H1 (cell line): ENCODE measurements around the gene FOXC2. TPM values are rescaled to one million over a fixed set of nuclear protein-coding genes. Genes with fewer than 3 reads are reported as not detected.

Source experiments
- CTCF ChIA-PET: fragments of 300-600 bp; sonication (Branson Sonifier 250); formaldehyde crosslinking; loops from one replicate; lab custom pipeline; 2021; ENCODE audit not compliant: partially characterized antibody; lab: Charles Lee
- POLR2A ChIA-PET: fragments of 300-600 bp; sonication (Branson Sonifier 250); formaldehyde crosslinking; loops from one replicate; lab custom pipeline; 2021; ENCODE audit warnings: inconsistent platforms; ENCODE audit not compliant: partially characterized antibody; lab: Charles Lee
- DNase-seq, 2 experiments: peaks; one replicate each; pipeline versions ENCODE4 v3.0.0 to v3.0.0-alpha.2; 2010 to 2022; ENCODE audit warnings: low spot score in 2 of 2, low read depth in 1 of 2, mixed read lengths in 1 of 2
- FAIRE-seq: peaks from 2 replicates; lab custom pipeline; 2011; peaks lifted over from hg19 to GRCh38; lab: Jason Lieb, UNC
- H2AFZ ChIP-seq: 2 replicates; pipeline ENCODE4 v1.8.1; 2012; ENCODE audit warnings: low read length, inconsistent platforms
- H2AK5ac ChIP-seq: 2 replicates; pipeline ENCODE4 v1.6.1; 2013; ENCODE audit warnings: low read depth, low read length
- H2BK120ac ChIP-seq: replicated peaks from 2 replicates; pipeline ENCODE3; 2013; ENCODE audit warnings: low read depth, low read length, inconsistent platforms
- H2BK12ac ChIP-seq: 2 replicates; pipeline ENCODE4 v1.6.1; 2013; ENCODE audit warnings: low read depth, low read length
- H2BK15ac ChIP-seq: 2 replicates; pipeline ENCODE4 v1.6.1; 2013; ENCODE audit warnings: low read length
- H2BK20ac ChIP-seq: 2 replicates; pipeline ENCODE4 v1.6.1; 2013; ENCODE audit warnings: low read length
- H2BK5ac ChIP-seq: 2 replicates; pipeline ENCODE4 v1.6.1; 2013; ENCODE audit warnings: low read depth, low read length
- H3K14ac ChIP-seq: 2 replicates; pipeline ENCODE4 v1.6.1; 2013; ENCODE audit warnings: inconsistent platforms; ENCODE audit not compliant: insufficient read length
- H3K18ac ChIP-seq: 2 replicates; pipeline ENCODE4 v1.6.1; 2013; ENCODE audit warnings: low read length; ENCODE audit errors: extremely low read depth
- H3K23ac ChIP-seq: 2 replicates; pipeline ENCODE4 v1.6.1; 2013; ENCODE audit warnings: inconsistent platforms; ENCODE audit not compliant: insufficient read length
- H3K23me2 ChIP-seq: 2 replicates; pipeline ENCODE4 v1.6.1; 2013; ENCODE audit warnings: low read depth, low read length
- H3K27ac ChIP-seq: 2 replicates; pipeline ENCODE4 v1.6.1; 2011; ENCODE audit warnings: low read depth, low read length, inconsistent platforms
- H3K27me3 ChIP-seq, 4 experiments: replicated peaks in 1 of 4; 1 replicate in 1 of 4; 2 replicates in 3 of 4; pipeline versions ENCODE4 v1.6.1 to v1.8.1; 2011 to 2013; ENCODE audit warnings: low read length in 3 of 4, mild to moderate bottlenecking in 3 of 4, inconsistent platforms in 2 of 4, mixed read lengths in 2 of 4, moderate library complexity in 1 of 4; ENCODE audit not compliant: control insufficient read depth in 3 of 4, insufficient read depth in 3 of 4; ENCODE audit errors: extremely low read depth in 1 of 4
- H3K36me3 ChIP-seq, 4 experiments: 2 replicates each; pipeline versions ENCODE4 v1.6.1 to v1.8.1; 2011 to 2013; ENCODE audit warnings: mild to moderate bottlenecking in 4 of 4, low read length in 3 of 4, moderate library complexity in 2 of 4, control low read depth in 1 of 4, inconsistent platforms in 1 of 4; ENCODE audit not compliant: insufficient read depth in 4 of 4, control insufficient read depth in 2 of 4
- H3K4ac ChIP-seq: replicated peaks from 2 replicates; pipeline ENCODE3; 2013; ENCODE audit warnings: low read length, low read depth, mixed read lengths, inconsistent platforms; ENCODE audit not compliant: insufficient read length
- H3K4me1 ChIP-seq, 4 experiments: replicated peaks in 1 of 4; 1 replicate in 1 of 4; 2 replicates in 3 of 4; pipeline versions ENCODE4 v1.6.1 to v1.8.1; 2011 to 2013; ENCODE audit warnings: low read length in 3 of 4, inconsistent platforms in 2 of 4, mixed read lengths in 1 of 4; ENCODE audit not compliant: insufficient read depth in 4 of 4, control insufficient read depth in 3 of 4
- H3K4me2 ChIP-seq, 2 experiments: 2 replicates each; pipeline versions ENCODE4 v1.6.1 to v1.8.1; 2011 to 2013; ENCODE audit warnings: low read depth in 2 of 2, low read length in 2 of 2, control low read depth in 1 of 2, inconsistent platforms in 1 of 2, mild to moderate bottlenecking in 1 of 2; ENCODE audit not compliant: insufficient read depth in 1 of 2
- H3K4me3 ChIP-seq, 4 experiments: fragments of 200-600, 300-600 bp in 1 of 4; sonication (generic), shearing (Covaris generic), sonication (Bioruptor Twin) in 1 of 4; 2 replicates each; pipeline versions ENCODE4 v1.5.1 to v1.8.1; 2011 to 2016; ENCODE audit warnings: low read length in 4 of 4, low read depth in 3 of 4, control low read depth in 2 of 4, inconsistent platforms in 2 of 4, mild to moderate bottlenecking in 2 of 4, mixed read lengths in 1 of 4, moderate library complexity in 1 of 4; ENCODE audit not compliant: insufficient read depth in 2 of 4; ENCODE audit errors: extremely low read depth in 1 of 4
- H3K56ac ChIP-seq: replicated peaks from 2 replicates; pipeline ENCODE3; 2013; ENCODE audit warnings: low read depth, mild to moderate bottlenecking, mixed read lengths, low read length, inconsistent platforms; ENCODE audit not compliant: insufficient read length
- H3K79me1 ChIP-seq: 2 replicates; pipeline ENCODE4 v1.6.1; 2013; ENCODE audit warnings: low read depth, low read length, control low read depth
- H3K79me2 ChIP-seq, 2 experiments: 2 replicates each; pipeline versions ENCODE4 v1.6.1 to v1.8.1; 2012 to 2013; ENCODE audit warnings: low read length in 2 of 2, mild to moderate bottlenecking in 2 of 2, inconsistent platforms in 1 of 2; ENCODE audit not compliant: insufficient read depth in 2 of 2, control insufficient read depth in 1 of 2
- H3K9ac ChIP-seq, 4 experiments: replicated peaks in 1 of 4; 1 replicate in 1 of 4; 2 replicates in 3 of 4; pipeline versions ENCODE4 v1.6.1 to v1.8.1; 2011 to 2013; ENCODE audit warnings: low read depth in 3 of 4, low read length in 3 of 4, control low read depth in 2 of 4, mild to moderate bottlenecking in 2 of 4, moderate library complexity in 2 of 4, inconsistent platforms in 1 of 4; ENCODE audit errors: extremely low read depth in 1 of 4
- H3K9me3 ChIP-seq, 2 experiments: 2 replicates each; pipeline versions ENCODE4 v1.6.1 to v1.8.1; 2012 to 2013; ENCODE audit warnings: mild to moderate bottlenecking in 2 of 2, moderate library complexity in 2 of 2, control low read depth in 1 of 2, inconsistent platforms in 1 of 2, low read depth in 1 of 2, low read length in 1 of 2, mixed read lengths in 1 of 2; ENCODE audit not compliant: insufficient read depth in 2 of 2
- H4K20me1 ChIP-seq, 2 experiments: replicated peaks in 1 of 2; 2 replicates each; pipeline versions ENCODE3 to v1.8.1; 2011 to 2013; ENCODE audit warnings: inconsistent platforms in 2 of 2, low read length in 2 of 2, mild to moderate bottlenecking in 1 of 2; ENCODE audit not compliant: insufficient read depth in 2 of 2, control insufficient read depth in 1 of 2
- H4K5ac ChIP-seq: 2 replicates; pipeline ENCODE4 v1.6.1; 2013; ENCODE audit warnings: low read length, low read depth, mixed read lengths, inconsistent platforms; ENCODE audit not compliant: insufficient read length
- H4K8ac ChIP-seq: 2 replicates; pipeline ENCODE4 v1.8.0; 2013; ENCODE audit warnings: mild to moderate bottlenecking, moderate library complexity, low read length, inconsistent platforms; ENCODE audit not compliant: insufficient read depth; ENCODE audit errors: extremely low read depth
- H4K91ac ChIP-seq: replicated peaks from 2 replicates; pipeline ENCODE3; 2013; ENCODE audit warnings: low read length, mixed read lengths, inconsistent platforms; ENCODE audit not compliant: insufficient read length
- EP300 ChIP-seq, 2 experiments: IDR thresholded peaks; 1 replicate in 1 of 2; 2 replicates in 1 of 2; pipeline ENCODE4 v1.6.1; 2011 to 2012; ENCODE audit warnings: low read depth in 2 of 2, low read length in 2 of 2, mild to moderate bottlenecking in 2 of 2, borderline replicate concordance in 1 of 2, inconsistent platforms in 1 of 2, moderate library complexity in 1 of 2
- GABPA ChIP-seq: IDR thresholded peaks from 2 replicates; pipeline ENCODE4 v1.6.1; 2011; ENCODE audit warnings: mild to moderate bottlenecking, low read length, moderate library complexity, borderline replicate concordance; ENCODE audit not compliant: insufficient read depth
- RFX5 ChIP-seq: IDR thresholded peaks from 2 replicates; pipeline ENCODE4 v1.6.1; 2011; ENCODE audit warnings: low read depth, low read length, improper control_type of control experiment, borderline replicate concordance
- SIN3A ChIP-seq, 2 experiments: IDR thresholded peaks in 1 of 2; conservative IDR thresholded peaks in 1 of 2; 2 replicates each; pipeline ENCODE4 v1.6.1; 2011 to 2012; ENCODE audit warnings: low read length in 2 of 2, improper control_type of control experiment in 1 of 2, low read depth in 1 of 2, mild to moderate bottlenecking in 1 of 2
- TCF12 ChIP-seq: IDR thresholded peaks from 2 replicates; pipeline ENCODE4 v1.6.1; 2011; ENCODE audit warnings: low read depth, mild to moderate bottlenecking, low read length
- WGBS, 2 experiments: shearing (Covaris generic) in 1 of 2; methylation state at CpG; one replicate each; pipeline versions ENCODE4 v1.1.6 to v1.1.7; 2013 to 2015; ENCODE audit warnings: low lambda C conversion rate in 2 of 2, mixed read lengths in 2 of 2, inconsistent platforms in 1 of 2, low coverage in 1 of 2, missing lambda C conversion rate in 1 of 2; ENCODE audit not compliant: insufficient replicate concordance in 2 of 2, insufficient coverage in 1 of 2, insufficient read length in 1 of 2; ENCODE audit errors: extremely low coverage in 1 of 2, missing lambda C conversion rate in 1 of 2; 5-methylcytosine and 5-hydroxymethylcytosine counted together
- polyA plus RNA-seq, 7 experiments: library from polyadenylated mRNA; depleted of rRNA in 3 of 7; stranded (reverse) in 5 of 7; unstranded in 2 of 7; fragments of >200 nt in 5 of 7; fragments of 200-250 nt in 2 of 7; gene quantifications; 1 replicate in 5 of 7; 2 replicates in 1 of 7; 4 replicates in 1 of 7; pipeline versions ENCODE4 v1.2.1 to v1.2.3, GENCODE V29; 2011 to 2013; ENCODE audit warnings: missing spikeins in 2 of 7, mixed read lengths in 2 of 7
- total RNA-seq: library from RNA; stranded (reverse); fragmentation: NEBNext Ultra II Directional; extraction: Animal tissue kit (Norgen Biotek cat#: 25700); gene quantifications from 2 replicates; pipeline ENCODE4 v1.2.1, GENCODE V29; 2021

The FOXC2 gene
- total and polyA plus RNA-seq, 2 of the 8 experiments (the other 6 are each of a cell fraction or from before 2014, with no cell fraction given): 0.09 TPM; not detected in 1

DNA sequence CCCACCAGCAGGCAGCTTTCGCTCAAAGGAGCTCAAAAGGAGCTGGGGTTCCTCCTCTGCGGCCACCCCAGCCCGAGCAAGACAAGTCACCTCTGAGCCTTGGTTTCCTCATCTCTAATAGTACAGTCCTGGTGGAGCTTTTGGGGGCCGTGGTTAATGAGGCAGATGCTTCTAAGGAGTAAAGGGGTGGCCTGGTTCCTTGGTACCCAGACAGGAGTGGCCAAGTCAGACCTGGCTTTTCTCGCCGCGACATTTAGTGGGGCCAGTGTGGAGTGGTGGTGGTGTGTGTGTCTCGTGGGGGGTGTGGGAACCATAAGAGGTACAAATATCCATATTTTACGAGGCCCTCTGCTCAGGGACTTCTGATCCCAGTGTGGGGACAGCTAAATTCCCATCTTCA, 49.6 kb upstream of the FOXC2 start:
- H2AK5ac ChIP-seq: no peak overlapping the region
- H2BK120ac ChIP-seq: no peak overlapping the region
- H2BK15ac ChIP-seq: no peak overlapping the region
- no peak overlapping the region for H3K27ac ChIP-seq
- H3K36me3 ChIP-seq: no peaks in the 10 kb centered on the region
- H3K9me3 ChIP-seq: no peaks in the 10 kb centered on the region; a peak in 1 of 4 replicates
- ChIA-PET CTCF (interaction anchor here (0.7 to 6.0 kb wide), 70 partner anchors 9 to 1589 kb away, joined by 3 to 84 read pairs (median 5); no protein-coding TSS in a partner anchor), POLR2A (interaction anchor here (0.7 to 1.6 kb wide), 4 partner anchors 15 to 232 kb away, joined by 3 to 4 read pairs (median 4); no protein-coding TSS in a partner anchor)
- H3K79me1 ChIP-seq: no peaks in the 10 kb centered on the region
- no peak overlapping the region for H4K91ac ChIP-seq
- no peak overlapping the region for H3K14ac ChIP-seq
- H3K23ac ChIP-seq: no peak overlapping the region
- H3K56ac ChIP-seq: no peak overlapping the region
- FAIRE-seq: no peak
- H3K23me2 ChIP-seq: no peaks in the 10 kb centered on the region; the same call in 1 of the 2 replicates
- peaks cover 11 to 15% of the 10 kb centered on the region in 2 experiments for H4K20me1 ChIP-seq
- H3K4me3 ChIP-seq: peak overlapping the region in 1 of 4 experiments; percentile 44; a peak in 1 of 8 replicates
- no peak overlapping the region for H3K4ac ChIP-seq
- H2AFZ ChIP-seq: no peak overlapping the region
- H3K18ac ChIP-seq: no peak overlapping the region
- H3K4me2 ChIP-seq: peak overlapping the region in 1 of 2 experiments; percentile 37; a peak in 1 of 4 replicates
- no peak overlapping the region for H2BK20ac ChIP-seq
- no peak overlapping the region for H2BK12ac ChIP-seq
- no peaks in the 10 kb centered on the region for H3K79me2 ChIP-seq
- peaks cover 64 to 83% (median 71%) of the 10 kb centered on the region in 4 experiments for H3K27me3 ChIP-seq
- no peak overlapping the region for H3K9ac ChIP-seq
- whole genome bisulfite sequencing, 2 experiments: 48% methylated on average over 9 of the region's 9 CpGs; no CpG with 5 or more reads in 1 of the 2 experiments
- H3K4me1 ChIP-seq: peaks cover 3 to 20% (median 13%) of the 10 kb centered on the region in 4 experiments; a peak in 6 of 7 replicates
- no peak overlapping the region for H2BK5ac ChIP-seq
- no peak for DNase-seq
- H4K5ac ChIP-seq: no peak overlapping the region
- H4K8ac ChIP-seq: no peak overlapping the region
- TF ChIP-seq TCF12 (no peak), SIN3A (conservative IDR thresholded peaks at IDR 0.05 in 1 of 2, IDR thresholded peaks at IDR 0.05 in 1 of 2; ENCODE audit: low read depth in 1 of 2, low read length in 2 of 2) (no peak), GABPA (no peak), RFX5 (no peak), EP300 (IDR thresholded peaks at IDR 0.05; ENCODE audit: borderline replicate concordance in 1 of 2, low read depth in 2 of 2, low read length in 2 of 2) (no peak)
